Right renal pelvis (tissue), 4 donors: Measurements from ENCODE around the gene EEFSEC. TPM values are rescaled to one million over a fixed set of nuclear protein-coding genes. Genes with fewer than 3 reads are reported as not detected.
A peak's percentile ranks its signal among the peaks of the same experiment; 100 is the strongest.

Experiments
- DNase-seq, 4 donors: peaks; one replicate each; pipeline ENCODE4 v3.0.0-alpha.2; 2013; ENCODE audit warnings: low read depth in 4 of 4, low spot score in 3 of 4, missing footprints in 1 of 4
- polyA plus RNA-seq, 4 donors: library from polyadenylated mRNA; unstranded; fragments of 120-200 nt; gene quantifications; one replicate each; pipeline ENCODE4 v1.2.1, GENCODE V29; 2013; ENCODE audit not compliant: insufficient read length in 4 of 4

EEFSEC gene, protein sequence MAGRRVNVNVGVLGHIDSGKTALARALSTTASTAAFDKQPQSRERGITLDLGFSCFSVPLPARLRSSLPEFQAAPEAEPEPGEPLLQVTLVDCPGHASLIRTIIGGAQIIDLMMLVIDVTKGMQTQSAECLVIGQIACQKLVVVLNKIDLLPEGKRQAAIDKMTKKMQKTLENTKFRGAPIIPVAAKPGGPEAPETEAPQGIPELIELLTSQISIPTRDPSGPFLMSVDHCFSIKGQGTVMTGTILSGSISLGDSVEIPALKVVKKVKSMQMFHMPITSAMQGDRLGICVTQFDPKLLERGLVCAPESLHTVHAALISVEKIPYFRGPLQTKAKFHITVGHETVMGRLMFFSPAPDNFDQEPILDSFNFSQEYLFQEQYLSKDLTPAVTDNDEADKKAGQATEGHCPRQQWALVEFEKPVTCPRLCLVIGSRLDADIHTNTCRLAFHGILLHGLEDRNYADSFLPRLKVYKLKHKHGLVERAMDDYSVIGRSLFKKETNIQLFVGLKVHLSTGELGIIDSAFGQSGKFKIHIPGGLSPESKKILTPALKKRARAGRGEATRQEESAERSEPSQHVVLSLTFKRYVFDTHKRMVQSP
- 10 to 100 TPM; 24.1 to 31.5 (median 26.2) TPM for polyA plus RNA-seq

DNA sequence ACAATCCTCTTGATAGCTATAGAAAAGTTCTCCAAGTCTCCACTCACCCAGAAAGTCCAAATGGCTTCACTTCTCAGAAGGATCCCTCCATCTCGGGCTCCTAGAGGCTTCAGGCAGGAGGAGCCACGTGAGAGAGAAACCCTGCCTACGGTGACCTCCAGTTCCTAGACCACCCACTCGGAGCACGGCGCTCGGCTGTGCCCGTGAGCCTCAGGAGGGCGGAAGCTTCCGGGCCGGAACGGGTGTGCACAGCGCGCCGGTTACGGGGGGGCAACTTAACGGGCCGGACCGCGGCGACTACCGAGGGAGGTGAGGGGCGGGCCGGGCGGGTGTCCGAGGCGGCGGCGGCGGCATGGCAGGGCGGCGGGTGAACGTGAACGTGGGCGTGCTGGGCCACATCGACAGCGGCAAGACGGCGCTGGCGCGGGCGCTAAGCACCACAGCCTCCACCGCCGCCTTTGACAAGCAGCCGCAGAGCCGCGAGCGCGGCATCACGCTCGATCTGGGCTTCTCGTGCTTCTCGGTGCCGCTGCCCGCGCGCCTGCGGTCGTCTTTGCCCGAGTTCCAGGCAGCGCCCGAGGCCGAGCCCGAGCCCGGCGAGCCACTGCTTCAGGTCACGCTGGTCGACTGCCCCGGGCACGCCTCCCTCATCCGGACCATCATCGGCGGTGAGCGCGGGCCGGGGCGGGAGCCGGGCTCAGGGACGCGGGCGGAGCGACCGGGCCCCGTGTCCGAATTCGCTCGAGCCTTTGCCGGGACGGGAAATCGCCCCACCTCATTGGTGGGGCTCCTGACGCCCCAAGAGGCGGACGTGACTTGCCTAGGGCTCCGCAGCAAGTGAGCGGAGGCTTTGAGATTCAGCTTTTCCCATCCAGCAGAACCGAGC lies at the start of gene EEFSEC:
EEFSEC (plus strand) TSS at position 326 of the 886 bp plus-strand sequence; CDS start at position 353, 27 bp downstream.
- DNase-seq, result peak in 2 of 4 donors; percentile 40 to 65

DNA sequence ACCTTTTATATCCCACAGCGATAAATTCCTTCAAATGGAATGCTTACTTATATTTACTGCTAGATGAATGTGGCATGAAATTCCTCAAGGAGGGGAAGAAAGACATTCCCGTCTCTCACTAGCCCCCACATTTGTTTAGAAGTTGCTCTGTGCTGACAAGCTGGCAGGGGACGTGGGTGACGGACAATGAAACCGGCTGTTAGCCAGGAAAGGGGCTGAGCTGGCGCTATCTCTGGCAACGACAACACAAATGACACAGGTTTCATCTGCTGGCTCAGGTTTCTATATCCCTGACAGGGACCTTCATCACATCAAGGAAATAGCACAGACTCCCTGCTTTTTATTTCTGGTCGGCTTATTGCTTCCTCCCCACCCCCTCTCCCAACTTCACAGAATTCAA lies 45.4 kb upstream of the EEFSEC start:
- DNase-seq, result no peak

DNA sequence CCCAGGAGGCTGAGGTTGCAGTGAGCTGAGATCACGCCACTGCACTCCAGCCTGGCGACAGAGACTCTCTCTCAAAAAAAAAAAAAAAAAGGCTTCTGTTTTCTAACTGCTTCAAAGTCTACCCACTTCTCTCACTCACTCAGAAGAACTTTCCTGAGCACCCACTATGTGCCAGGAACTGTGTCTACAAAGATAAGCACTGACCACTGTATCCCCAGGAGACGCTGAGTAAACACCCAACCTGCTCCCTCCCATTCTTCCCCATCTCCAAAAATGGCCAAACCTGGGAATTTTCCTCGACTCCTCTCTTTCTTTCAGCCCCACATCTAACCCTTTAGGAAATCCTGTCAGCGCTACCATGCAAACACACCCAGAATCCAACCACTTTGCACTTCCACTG lies 42.1 kb upstream of the EEFSEC start:
- no peak for DNase-seq

DNA sequence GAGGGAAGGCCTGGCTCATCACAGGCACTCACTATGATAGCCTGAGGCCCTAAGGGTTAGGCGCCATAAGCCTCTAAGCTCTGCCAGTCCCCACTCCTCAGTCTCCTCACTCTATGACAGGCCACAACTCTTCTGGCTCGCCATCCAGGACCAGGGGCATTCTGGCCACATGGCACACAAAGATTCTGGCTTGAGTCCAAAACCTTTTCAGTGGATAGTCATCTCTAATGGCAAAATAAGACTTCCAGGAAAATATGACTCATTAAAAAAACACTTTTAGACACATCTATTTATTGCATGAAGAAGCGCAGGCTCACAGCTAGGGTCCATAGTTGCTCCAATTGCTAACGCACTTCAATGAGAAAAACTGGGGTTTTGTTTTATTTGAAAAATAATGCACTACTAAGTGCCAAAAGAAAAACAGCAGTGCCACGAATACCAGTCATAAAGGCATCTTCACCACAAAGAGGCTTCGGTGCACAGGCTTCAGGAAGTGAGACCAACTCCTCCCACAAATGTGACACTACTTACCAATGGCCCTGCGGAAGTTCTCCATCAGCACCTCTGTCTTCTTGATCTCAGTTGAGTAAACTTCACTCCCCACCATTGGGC lies 40.8 kb upstream of the EEFSEC start:
- DNase-seq, result no peak

DNA sequence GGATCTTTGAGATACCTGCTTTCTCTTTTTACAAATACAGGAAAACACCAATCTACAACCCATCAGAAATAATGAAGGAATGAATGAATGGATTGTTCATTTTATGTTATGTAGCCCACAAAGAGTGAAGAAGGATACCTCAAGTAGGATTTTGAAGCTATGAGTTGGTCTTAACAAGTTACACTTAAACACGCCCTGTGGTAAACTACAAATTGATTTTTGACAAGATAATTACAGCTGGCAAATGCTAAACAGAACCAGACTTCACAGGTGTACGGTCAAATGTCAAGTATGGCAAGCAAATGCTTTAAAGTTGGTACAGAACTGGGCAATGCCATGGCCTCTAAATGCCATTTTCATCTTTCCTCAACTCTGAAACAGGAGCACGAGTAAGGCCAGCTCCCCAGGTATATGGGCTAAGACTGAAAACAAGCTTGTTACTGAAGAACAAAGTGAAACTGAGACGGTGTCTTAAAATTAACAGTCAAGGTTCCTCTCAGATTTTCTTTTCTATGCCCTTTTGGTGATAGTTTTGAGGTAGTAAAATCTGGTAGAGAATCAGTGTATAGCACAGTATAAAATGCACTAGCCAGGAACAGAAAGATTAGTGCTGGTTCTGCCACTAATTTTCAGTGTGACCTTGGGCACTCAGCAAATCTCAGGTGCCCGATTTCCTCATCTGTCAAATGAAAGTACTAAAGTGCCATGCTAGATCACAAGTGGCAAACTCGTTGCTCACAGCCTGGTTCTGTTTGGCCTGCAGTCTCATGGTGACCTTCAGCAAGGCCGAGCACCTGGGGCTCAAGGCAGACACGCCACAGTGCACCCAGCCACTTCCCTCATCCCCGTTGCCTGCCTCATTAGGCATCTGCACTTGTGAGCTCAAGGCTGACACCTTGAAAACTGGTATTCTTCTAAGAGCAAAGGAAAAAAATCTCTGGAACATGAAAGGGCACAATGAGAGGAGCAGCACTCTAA lies 39.2 kb upstream of the EEFSEC start:
- no peak for DNase-seq

DNA sequence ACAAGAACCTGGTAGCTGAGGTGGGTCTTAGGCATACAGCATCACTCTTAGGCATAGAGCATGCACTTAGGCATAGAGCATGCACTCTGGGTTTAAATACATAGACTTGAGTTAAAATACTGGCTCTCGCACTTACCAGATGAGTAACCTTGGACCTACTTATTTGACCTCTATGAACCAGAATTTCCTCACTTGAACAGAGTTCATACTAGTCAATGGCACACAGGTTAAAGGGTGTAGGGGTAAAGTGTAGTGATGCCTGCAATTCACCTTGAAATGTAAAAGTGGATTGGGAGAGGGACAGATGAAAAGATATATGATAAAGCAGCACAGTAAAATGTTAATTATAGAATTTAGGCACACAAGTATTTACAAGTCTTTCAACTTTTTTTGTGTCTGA lies 31.3 kb upstream of the EEFSEC start:
- DNase-seq, result no peak

DNA sequence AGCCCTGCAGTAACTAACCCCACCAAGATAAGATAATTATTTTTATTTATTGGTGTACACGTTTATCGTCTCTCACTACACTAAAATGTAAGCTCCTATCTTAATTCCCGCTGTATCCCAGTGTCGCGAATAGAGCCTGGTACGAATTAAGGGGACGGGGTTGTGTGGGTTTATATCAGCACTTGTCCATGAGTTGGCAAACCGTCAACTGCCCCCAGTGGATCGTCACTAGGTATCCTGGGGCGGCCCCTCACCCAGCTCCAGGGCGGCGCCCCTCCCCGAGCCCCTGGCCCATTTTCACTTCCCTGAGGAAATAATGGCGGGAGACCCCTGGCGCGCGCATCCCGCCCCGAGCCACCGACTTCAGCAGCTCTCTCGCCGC lies 30.1 kb upstream of the EEFSEC start:
- DNase-seq, result peak in 1 of 4 donors; percentile 5

DNA sequence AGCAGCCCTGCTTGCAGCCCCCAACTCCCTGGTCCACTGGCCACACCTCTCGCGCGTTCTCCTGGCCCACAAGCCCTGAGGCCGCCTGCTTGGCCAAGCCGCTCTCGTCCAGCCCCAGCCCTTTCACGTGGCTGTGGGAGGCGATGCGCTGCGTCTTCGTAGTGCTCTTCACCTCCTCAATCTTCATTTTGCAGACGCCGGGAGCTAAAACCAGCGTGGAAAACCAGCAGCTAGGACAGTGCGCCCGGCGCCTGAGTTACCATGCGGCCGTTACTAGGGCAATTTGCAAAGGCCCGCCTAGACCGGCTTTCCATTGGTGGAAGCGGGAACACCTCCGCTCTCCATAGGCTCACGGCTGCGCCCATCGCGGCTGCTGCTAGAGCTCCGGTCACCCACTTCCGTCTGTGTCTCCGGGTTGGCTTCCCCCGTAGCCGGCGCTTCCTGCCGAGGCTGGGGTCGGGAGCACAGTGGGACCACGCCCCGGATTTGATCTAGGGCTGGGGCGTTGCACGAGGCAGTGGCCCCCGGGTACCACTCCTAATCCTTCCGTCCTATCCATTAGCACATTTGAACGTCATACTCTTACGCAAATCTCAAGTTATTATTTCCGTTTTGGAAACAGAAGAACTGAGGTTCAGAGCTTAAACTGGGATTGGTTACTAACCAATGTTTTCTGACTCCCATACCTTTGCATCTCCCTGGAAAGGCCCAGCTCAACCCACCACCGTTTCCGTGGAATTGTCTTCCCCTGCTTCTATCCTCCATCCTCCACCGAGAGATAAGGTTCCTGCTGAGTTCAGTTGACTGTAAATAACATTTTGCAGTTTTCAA lies 29.5 kb upstream of the EEFSEC start, which contains the start of gene RUVBL1:
RUVBL1 (minus strand) TSS at position 275 of the 831 bp plus-strand sequence; CDS start at position 187, 88 bp downstream.
- peak; percentile 90 to 95 (median 92) for DNase-seq

DNA sequence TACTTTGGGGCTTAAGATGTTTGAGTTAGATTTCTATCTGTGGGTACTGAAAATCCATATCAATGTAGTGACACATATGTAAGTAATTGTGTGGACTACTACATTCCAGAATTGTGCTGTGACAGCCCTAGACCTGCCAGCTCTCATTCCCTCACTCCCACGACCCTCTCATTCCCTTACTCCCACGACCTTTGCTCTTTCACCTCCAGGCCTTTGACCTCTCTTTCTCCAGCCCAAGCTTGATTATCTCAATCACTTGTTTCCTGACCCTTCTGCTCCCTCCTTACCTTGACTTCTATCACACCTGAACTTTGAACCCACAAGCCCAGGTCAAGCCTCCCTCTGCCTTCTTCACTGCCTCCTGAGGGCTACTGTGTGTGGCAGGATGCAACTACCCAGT lies 26.0 kb upstream of the EEFSEC start:
- no peak for DNase-seq

DNA sequence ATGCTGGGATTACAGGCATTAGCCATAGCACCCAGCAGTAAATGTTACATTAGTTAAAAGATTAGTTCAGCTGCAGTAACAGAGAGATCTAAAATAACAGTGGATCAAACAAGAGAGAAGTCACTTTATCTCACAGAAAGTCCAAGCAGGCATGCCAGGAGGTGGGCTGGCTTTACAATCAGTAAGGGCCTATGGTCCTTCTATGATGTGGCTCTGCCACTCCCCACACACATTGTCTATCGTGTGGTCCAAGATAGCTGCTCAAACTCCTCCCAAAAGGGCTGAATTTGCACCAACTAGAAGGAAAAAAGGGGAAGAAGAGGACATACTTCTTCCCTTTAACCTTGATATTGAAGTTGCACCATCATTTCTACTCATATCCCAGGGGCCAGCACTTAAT lies 25.0 kb upstream of the EEFSEC start:
- no peak for DNase-seq

DNA sequence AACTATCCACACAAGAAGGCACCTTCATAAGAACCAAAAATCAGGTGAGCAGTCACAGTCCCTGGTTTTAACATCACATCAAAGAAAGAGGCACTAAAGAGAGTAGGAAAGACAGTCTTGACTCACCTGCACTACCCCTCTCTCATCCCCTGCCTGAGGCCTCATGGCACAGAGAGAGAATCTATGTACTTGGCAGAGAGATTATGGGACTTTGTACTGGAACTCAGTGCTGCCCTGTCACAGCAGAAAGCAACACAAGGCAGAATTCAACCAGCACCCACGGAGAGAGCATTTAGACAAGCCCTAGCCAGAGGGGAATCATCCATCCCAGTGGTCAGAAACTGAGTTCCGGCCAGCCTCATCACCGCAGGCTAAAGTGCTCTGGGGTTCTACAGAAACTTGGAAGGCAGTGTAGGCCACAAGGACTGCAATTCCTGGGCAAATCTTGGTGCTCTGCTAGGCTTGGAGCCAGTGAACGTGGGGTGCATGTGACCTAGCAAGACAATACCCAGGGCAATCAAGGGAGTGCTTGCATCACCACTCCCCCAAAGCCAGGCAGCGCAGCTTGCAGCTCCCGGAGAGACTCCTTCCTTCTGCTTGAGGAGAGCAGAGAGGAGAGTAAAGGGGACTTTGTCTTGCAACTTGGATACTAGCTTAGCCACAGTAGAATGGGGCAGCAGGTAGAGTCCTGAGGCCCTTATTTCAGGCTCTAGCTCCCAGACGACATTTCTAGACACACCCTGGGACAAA lies 21.2 kb upstream of the EEFSEC start:
- no peak for DNase-seq

DNA sequence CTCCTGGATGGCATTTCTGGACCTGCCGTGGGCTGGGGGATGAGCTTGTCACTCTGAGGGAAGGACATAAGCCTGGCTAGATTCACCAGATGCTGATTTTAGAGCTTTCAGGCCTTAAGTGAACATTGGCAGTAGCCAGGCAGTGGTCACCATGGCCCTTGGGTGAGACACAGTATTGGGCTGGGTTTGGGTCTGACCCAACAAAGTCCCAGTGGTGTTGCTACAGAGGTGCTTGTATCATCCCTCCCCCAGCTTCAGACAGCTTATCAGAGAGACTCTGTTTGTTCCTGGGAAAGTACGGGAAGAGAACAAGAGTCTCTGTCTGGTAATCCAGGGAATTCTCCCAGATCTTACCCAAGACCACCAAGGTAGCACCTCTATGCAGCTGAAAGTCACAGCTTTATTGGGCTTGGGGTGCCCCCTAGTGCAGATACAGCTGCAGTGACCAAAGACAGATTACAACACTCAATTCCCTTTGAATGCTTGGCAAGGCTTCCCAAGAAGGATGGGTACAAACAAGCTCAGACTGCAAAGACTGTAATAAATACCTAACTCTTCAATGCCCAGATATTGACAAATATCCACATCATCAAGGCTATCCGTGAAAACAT lies 19.9 kb upstream of the EEFSEC start:
- DNase-seq, result no peak

DNA sequence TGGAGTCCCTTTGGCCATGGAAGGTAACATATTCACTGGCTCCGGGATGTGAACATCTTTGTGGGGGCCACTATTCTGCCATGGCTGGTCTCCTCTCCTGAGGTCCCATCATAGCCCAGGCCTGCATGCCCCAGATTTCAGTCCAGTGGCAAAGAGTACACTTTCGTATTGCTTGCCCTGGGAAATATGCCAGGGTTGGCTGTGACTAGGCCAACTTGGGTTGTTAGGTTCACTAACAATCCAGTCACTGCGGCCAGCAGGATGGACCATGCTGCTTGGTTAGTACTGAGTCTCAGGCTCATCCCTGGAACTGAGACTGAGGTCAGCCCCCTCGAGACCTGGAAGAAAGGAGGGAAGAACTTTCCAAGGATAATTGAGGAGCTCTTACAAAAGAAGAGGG lies 9.8 kb upstream of the EEFSEC start:
- no peak for DNase-seq

DNA sequence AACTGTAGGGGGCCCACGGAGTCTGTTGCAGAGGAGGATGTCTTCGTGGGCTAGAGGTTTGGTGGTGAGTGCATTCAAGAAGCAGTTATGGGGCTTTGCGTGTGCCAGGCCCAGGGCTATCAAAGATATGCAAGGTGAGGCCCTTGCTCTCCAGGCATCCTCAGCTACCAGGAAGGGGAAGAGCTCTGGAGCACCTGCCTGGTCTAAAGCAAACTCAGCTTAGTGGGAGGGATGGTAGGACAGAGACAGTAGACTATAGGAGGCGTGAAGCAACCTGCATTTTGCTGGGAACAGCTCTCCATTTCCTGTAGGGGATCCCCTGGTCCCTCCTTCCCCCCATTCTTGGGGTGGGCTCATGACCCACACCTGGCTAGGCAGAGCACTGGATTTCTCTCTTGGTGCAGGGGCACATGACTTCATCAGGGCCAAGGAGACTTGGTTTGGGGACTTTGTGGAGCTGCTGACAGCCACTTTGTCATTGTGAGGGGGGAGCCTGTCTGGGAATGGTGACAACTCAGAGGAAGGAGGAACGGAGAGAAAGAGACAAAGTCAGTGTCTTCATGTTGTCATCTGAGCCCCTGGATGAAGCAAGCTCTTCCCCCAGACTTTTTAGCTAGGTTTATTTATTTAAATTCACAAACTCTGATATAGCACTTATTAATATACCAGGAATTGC lies 8.6 kb upstream of the EEFSEC start:
- no peak for DNase-seq

DNA sequence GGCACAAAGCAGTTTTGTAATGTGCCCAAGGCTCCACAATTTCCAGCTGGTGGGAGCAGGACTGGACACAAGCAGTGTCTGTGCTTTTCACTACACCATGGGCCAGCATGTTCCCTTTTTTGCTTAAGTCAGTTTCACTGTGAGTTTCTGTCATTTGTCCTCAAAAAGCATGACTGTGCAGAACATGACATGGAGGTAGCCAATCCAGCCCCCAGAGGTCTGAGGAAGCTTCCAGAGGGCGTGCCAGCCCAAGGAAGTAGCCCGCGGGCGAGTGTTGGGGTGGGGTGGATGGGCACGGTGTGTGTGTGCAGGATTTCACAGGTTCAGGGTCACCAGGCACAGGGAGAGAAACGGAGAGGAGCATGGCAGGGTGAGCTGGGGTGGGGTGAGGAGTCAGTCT lies 8.0 kb upstream of the EEFSEC start:
- DNase-seq, result no peak

DNA sequence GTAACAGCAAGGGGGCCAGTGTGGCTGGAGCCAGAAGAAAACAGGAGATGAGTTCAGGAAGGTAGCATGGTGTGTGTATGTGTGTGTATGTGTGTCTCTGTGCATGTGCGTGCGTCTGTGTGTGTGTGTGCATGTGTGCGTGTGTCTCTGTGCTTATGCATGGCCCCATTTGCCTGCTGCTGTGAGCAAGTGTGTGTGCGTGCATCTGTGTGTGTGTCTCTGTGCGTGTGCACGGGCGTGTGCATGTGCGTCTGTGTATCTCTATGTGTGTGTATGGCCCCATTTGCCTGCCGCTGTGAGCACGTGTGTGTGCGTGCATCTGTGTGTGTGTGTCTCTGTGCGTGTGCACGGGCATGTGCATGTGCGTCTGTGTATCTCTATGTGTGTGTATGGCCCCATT lies 7.1 kb upstream of the EEFSEC start:
- DNase-seq, result no peak

DNA sequence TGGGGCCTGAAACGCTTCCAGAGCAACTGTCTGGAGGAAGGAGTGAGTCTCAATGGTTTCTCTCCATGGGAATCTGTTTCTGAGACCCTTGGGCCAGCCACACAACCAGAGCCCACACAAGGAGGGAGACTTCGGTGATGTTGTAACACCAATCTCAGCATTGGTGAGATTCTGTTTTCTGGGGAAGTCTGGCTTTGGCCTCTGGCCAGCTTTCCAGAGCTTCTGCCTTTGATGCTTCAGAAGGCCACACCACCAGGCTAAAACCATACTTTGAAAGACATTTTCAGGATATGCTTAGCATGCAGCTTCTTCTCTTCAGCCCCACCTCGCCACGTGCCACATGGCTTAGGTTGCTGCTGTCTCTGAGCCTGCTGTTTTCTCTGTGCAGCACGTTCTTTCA lies 3.6 kb upstream of the EEFSEC start:
- DNase-seq, result no peak
